Measurements from ENCODE around the gene OTX1.

GRCh38 chr2:63003351-63003750 is 47.3 kb upstream of the OTX1 start:
- TF ChIP-seq CTCF (conservative IDR thresholded peaks at IDR 0.05) (no peak), ZFX (IDR thresholded peaks at IDR 0.05) (no peak)

Data from C4-2B (cell line).